Suppressor macrophage treated with lipopolysaccharide for 4 hours (primary cell): ENCODE measurements around the gene ULK4.
"Not testable (repeated sequence)": the region's sequence is repeated elsewhere in the genome, so short reads cannot be mapped to it uniquely, and the experiment has no call there.

ENCODE experiments used
- DNase-seq: peaks from one replicate; pipeline ENCODE4 v3.0.0-alpha.2; 2020

Gene ULK4

GRCh38 chr3:41749988-41750387 lies 211.9 kb downstream of the ULK4 start:
- DNase-seq, result no peak

GRCh38 chr3:41746215-41746614 lies 215.7 kb downstream of the ULK4 start:
- no peak for DNase-seq

GRCh38 chr3:41742121-41742520 lies 219.8 kb downstream of the ULK4 start:
- no peak for DNase-seq

- DNase-seq, result no peak
Measured at GRCh38 chr3:41740374-41740886, 221.5 kb downstream of the ULK4 start.

GRCh38 chr3:41726891-41727290 lies 235.0 kb downstream of the ULK4 start:
- DNase-seq, result no peak

- DNase-seq, result no peak
Measured at GRCh38 chr3:41717641-41718040, 244.3 kb downstream of the ULK4 start.

- no peak for DNase-seq
Measured at GRCh38 chr3:41716471-41716870, 245.4 kb downstream of the ULK4 start.

GRCh38 chr3:41715376-41715775 lies 246.5 kb downstream of the ULK4 start:
- no peak for DNase-seq

GRCh38 chr3:41711651-41712050 lies 250.3 kb downstream of the ULK4 start:
- DNase-seq, result peak; percentile 39

GRCh38 chr3:41710646-41711388 lies 251.1 kb downstream of the ULK4 start:
- no peak for DNase-seq

GRCh38 chr3:41709213-41709612 lies 252.7 kb downstream of the ULK4 start:
- DNase-seq, result not testable (repeated sequence)

GRCh38 chr3:41708176-41708575 lies 253.7 kb downstream of the ULK4 start:
- no peak for DNase-seq

- no peak for DNase-seq
Measured at GRCh38 chr3:41705893-41706292, 256.0 kb downstream of the ULK4 start.

GRCh38 chr3:41701191-41701698 lies 260.7 kb downstream of the ULK4 start:
- no peak for DNase-seq

- no peak for DNase-seq
Measured at GRCh38 chr3:41700155-41700554, 261.7 kb downstream of the ULK4 start.

GRCh38 chr3:41698898-41699297 lies 263.0 kb downstream of the ULK4 start:
- DNase-seq, result no peak

GRCh38 chr3:41697702-41698101 lies 264.2 kb downstream of the ULK4 start:
- DNase-seq, result no peak

- DNase-seq, result not testable (repeated sequence)
Measured at GRCh38 chr3:41695806-41696205, 266.1 kb downstream of the ULK4 start.

GRCh38 chr3:41693799-41694198 lies 268.1 kb downstream of the ULK4 start:
- no peak for DNase-seq

GRCh38 chr3:41690766-41691563 lies 270.9 kb downstream of the ULK4 start:
- no peak for DNase-seq

- DNase-seq, result no peak
Measured at GRCh38 chr3:41688595-41689380, 273.1 kb downstream of the ULK4 start.

GRCh38 chr3:41684797-41685735 lies 276.8 kb downstream of the ULK4 start:
- no peak for DNase-seq
